Endodermal cell (in vitro differentiated cells): ENCODE measurements around the gene KIAA0513. TPM values are rescaled to one million over a fixed set of nuclear protein-coding genes. Genes with fewer than 3 reads are reported as not detected.

Source experiments
- DNase-seq: peaks from one replicate; pipeline ENCODE4 v3.0.0-alpha.2; 2017
- H3K27ac ChIP-seq: 2 replicates; pipeline ENCODE4 v1.5.1; 2013; ENCODE audit warnings: mild to moderate bottlenecking, low read depth, low read length, moderate library complexity
- H3K27me3 ChIP-seq: 2 replicates; pipeline ENCODE4 v1.6.1; 2013; ENCODE audit warnings: mild to moderate bottlenecking, low read length, moderate library complexity; ENCODE audit not compliant: insufficient read depth, control insufficient read depth, poor library complexity, severe bottlenecking
- H3K36me3 ChIP-seq: 2 replicates; pipeline ENCODE4 v1.7.0; 2013; ENCODE audit warnings: mild to moderate bottlenecking, low read length, moderate library complexity; ENCODE audit not compliant: control insufficient read depth, insufficient read depth
- H3K4me1 ChIP-seq: one replicate; pipeline ENCODE4 v1.7.0; 2013; ENCODE audit warnings: low read length; ENCODE audit not compliant: control insufficient read depth, insufficient read depth
- H3K4me3 ChIP-seq: 2 replicates; pipeline ENCODE4 v1.5.1; 2013; ENCODE audit warnings: mild to moderate bottlenecking, low read length, moderate library complexity
- H3K9ac ChIP-seq: 2 replicates; pipeline ENCODE4 v1.6.1; 2013; ENCODE audit warnings: mild to moderate bottlenecking, low read length, moderate library complexity; ENCODE audit not compliant: poor library complexity, severe bottlenecking; ENCODE audit errors: extremely low read depth
- H3K9me3 ChIP-seq: 2 replicates; pipeline ENCODE4 v1.6.1; 2013; ENCODE audit warnings: mild to moderate bottlenecking, low read length, moderate library complexity; ENCODE audit not compliant: control insufficient read depth
- H3K27ac Mint-ChIP-seq: 2 replicates; pipeline ENCODE4 v1.8.0; 2020; ENCODE audit warnings: mixed read lengths
- H3K27me3 Mint-ChIP-seq: 2 replicates; pipeline ENCODE4 v1.8.0; 2021; ENCODE audit warnings: mild to moderate bottlenecking, mixed read lengths; ENCODE audit not compliant: insufficient read depth
- H3K36me3 Mint-ChIP-seq: 2 replicates; pipeline ENCODE4 v1.8.0; 2020; ENCODE audit warnings: low read depth, mixed read lengths
- H3K4me1 Mint-ChIP-seq: 2 replicates; pipeline ENCODE4 v1.8.0; 2020; ENCODE audit warnings: mixed read lengths
- H3K4me3 Mint-ChIP-seq: 2 replicates; pipeline ENCODE4 v1.8.0; 2020; ENCODE audit warnings: mild to moderate bottlenecking, moderate library complexity, mixed read lengths
- H3K9me3 Mint-ChIP-seq: 2 replicates; pipeline ENCODE4 v1.8.0; 2020; ENCODE audit warnings: mild to moderate bottlenecking, mixed read lengths
- WGBS, 2 experiments: methylation state at CpG; one replicate each; pipeline versions ENCODE4 v1.1.5 to v1.1.7; 2013; ENCODE audit warnings: missing lambda C conversion rate in 2 of 2, mixed read lengths in 1 of 2; ENCODE audit not compliant: insufficient coverage in 1 of 2, insufficient read length in 1 of 2; 5-methylcytosine and 5-hydroxymethylcytosine counted together
- total RNA-seq, 2 donors: library from RNA; stranded (reverse); fragmentation: NEBNext Ultra II Directional in 1 of 2; extraction: Animal tissue kit (Norgen Biotek cat#: 25700) in 1 of 2; gene quantifications; 2 replicates in 1 of 2; 3 replicates in 1 of 2; pipeline ENCODE4 v1.2.1, GENCODE V29; 2021
- TF ChIP-seq, protein P1 (sequence below): fragments of 200-600 bp; sonication (generic); conservative IDR thresholded peaks from 2 replicates; pipeline ENCODE4 v1.5.0; 2021; ENCODE audit warnings: antibody characterized with exemption, mild to moderate bottlenecking

The KIAA0513 gene
- total RNA-seq, 2 donors from 2014 or later: 9.2 to 16.0 TPM

DNA sequence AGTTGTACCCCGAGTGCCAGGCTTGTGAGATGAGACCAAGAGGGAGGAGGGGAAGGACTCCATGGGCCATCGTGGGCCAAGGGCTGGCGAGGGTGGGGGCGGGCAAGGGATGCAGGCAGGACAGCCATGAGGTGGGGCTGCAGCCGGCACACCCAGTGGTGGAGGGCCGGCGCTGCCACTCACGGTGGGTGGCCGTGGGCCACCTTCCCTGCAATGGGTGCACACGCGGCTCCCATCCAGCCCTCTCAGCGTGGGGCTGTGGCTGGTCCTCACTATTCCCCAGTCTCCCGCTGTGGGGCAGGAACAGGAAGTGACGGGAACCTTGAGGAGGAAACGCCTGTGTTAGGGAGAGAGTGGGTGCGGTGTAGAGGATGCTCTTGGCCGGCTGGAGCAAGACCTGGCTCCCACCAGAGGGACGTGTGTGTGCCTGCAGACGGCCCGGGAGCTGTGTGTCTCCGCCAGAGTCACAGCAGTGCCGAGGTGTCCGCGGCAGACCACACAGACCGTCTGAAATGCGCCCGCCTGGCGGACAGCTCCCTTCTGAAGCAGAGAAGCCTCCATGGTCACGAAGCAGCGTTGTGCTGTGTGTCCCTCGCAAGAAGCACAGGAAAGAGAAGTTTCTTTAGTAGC, 61.1 kb downstream of the KIAA0513 start:
- peaks cover 2% of the 10 kb centered on the region for H3K4me1 ChIP-seq
- 89 to 92% methylated on average over 18 to 31 of the region's 31 CpGs for WGBS, 2 experiments
- H3K4me1 Mint-ChIP-seq: peaks cover under 1% of the 10 kb centered on the region
- no peaks in the 10 kb centered on the region for H3K9me3 Mint-ChIP-seq
- no peaks in the 10 kb centered on the region for H3K27me3 ChIP-seq
- H3K9ac ChIP-seq: no peak overlapping the region
- no peaks in the 10 kb centered on the region for H3K36me3 ChIP-seq
- DNase-seq: no peak
- no peak overlapping the region for H3K4me3 ChIP-seq
- TF ChIP-seq, protein P1, sequence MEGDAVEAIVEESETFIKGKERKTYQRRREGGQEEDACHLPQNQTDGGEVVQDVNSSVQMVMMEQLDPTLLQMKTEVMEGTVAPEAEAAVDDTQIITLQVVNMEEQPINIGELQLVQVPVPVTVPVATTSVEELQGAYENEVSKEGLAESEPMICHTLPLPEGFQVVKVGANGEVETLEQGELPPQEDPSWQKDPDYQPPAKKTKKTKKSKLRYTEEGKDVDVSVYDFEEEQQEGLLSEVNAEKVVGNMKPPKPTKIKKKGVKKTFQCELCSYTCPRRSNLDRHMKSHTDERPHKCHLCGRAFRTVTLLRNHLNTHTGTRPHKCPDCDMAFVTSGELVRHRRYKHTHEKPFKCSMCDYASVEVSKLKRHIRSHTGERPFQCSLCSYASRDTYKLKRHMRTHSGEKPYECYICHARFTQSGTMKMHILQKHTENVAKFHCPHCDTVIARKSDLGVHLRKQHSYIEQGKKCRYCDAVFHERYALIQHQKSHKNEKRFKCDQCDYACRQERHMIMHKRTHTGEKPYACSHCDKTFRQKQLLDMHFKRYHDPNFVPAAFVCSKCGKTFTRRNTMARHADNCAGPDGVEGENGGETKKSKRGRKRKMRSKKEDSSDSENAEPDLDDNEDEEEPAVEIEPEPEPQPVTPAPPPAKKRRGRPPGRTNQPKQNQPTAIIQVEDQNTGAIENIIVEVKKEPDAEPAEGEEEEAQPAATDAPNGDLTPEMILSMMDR: no peak
- peak overlapping the region; percentile 22 for H3K27ac ChIP-seq
- no peak overlapping the region for H3K4me3 Mint-ChIP-seq
- no peaks in the 10 kb centered on the region for H3K9me3 ChIP-seq
- H3K36me3 Mint-ChIP-seq: no peaks in the 10 kb centered on the region
- H3K27ac Mint-ChIP-seq: no peak overlapping the region
- peaks cover 8% of the 10 kb centered on the region for H3K27me3 Mint-ChIP-seq

DNA sequence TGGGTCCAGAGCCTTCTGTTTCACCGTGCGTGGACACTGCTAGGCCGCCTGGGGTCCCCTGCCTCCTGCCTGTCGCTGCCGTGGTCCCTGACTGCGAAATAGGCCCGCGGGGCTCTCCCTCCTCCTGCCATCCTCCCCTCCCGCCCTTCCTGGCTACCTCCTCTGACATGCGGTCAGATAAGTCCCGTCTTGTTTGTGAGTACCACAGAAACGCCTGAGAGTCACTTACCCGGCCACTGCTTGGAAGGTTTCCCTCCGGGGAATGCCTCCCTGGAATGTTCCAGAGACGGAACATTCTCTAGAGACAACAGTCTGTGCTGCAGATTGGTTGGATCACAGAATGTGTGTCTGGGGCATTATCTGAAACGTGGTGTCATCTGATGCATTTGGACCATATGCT, 61.9 kb downstream of the KIAA0513 start:
- WGBS, 2 experiments: 91 to 92% methylated on average over 14 to 16 of the region's 16 CpGs
- Mint-ChIP-seq H3K27ac (no peak overlapping the region), H3K27me3 (peaks cover 5% of the 10 kb centered on the region), H3K4me3 (no peak overlapping the region), H3K4me1 (no peaks in the 10 kb centered on the region), H3K36me3 (no peaks in the 10 kb centered on the region), H3K9me3 (no peaks in the 10 kb centered on the region)
- no peaks in the 10 kb centered on the region for H3K36me3 ChIP-seq
- DNase-seq: no peak
- H3K4me1 ChIP-seq: peaks cover 2% of the 10 kb centered on the region
- H3K27ac ChIP-seq: no peak overlapping the region
- H3K9ac ChIP-seq: no peak overlapping the region
- TF ChIP-seq, protein P1: no peak
- H3K9me3 ChIP-seq: no peaks in the 10 kb centered on the region
- H3K27me3 ChIP-seq: no peaks in the 10 kb centered on the region
- no peak overlapping the region for H3K4me3 ChIP-seq

DNA sequence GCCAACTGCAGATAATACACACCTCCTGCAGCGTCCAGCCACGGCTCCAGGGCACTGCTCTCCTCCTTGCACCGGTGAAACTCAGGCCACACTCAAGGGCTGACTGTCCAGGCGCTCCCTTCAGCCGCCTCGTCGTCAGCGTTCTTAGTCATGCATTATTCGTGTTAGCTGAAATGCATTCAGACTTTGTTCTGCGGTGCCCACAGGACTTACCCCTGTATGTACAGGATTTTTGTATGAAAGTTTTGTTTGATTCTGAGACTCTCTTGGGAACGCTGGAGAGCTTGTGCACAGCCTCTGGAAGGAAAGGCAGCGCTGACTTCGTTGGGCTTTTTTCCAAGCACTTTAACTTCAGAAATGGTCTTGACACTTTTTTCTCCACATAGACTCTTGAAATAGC, 62.6 kb downstream of the KIAA0513 start:
- H3K4me1 Mint-ChIP-seq: no peaks in the 10 kb centered on the region
- Histone ChIP-seq H3K36me3 (no peaks in the 10 kb centered on the region), H3K4me3 (no peak overlapping the region), H3K27ac (no peak overlapping the region), H3K27me3 (no peaks in the 10 kb centered on the region), H3K9me3 (no peaks in the 10 kb centered on the region), H3K4me1 (peaks cover 2% of the 10 kb centered on the region), H3K9ac (no peak overlapping the region)
- TF ChIP-seq, protein P1: no peak
- H3K9me3 Mint-ChIP-seq: no peaks in the 10 kb centered on the region
- no peak overlapping the region for H3K4me3 Mint-ChIP-seq
- no peak for DNase-seq
- H3K27ac Mint-ChIP-seq: no peak overlapping the region
- H3K36me3 Mint-ChIP-seq: no peaks in the 10 kb centered on the region
- H3K27me3 Mint-ChIP-seq: no peaks in the 10 kb centered on the region
- WGBS, 2 experiments: 91 to 92% methylated on average over 10 to 13 of the region's 13 CpGs
